Measurements from ENCODE around the gene TBC1D22A.

DNA sequence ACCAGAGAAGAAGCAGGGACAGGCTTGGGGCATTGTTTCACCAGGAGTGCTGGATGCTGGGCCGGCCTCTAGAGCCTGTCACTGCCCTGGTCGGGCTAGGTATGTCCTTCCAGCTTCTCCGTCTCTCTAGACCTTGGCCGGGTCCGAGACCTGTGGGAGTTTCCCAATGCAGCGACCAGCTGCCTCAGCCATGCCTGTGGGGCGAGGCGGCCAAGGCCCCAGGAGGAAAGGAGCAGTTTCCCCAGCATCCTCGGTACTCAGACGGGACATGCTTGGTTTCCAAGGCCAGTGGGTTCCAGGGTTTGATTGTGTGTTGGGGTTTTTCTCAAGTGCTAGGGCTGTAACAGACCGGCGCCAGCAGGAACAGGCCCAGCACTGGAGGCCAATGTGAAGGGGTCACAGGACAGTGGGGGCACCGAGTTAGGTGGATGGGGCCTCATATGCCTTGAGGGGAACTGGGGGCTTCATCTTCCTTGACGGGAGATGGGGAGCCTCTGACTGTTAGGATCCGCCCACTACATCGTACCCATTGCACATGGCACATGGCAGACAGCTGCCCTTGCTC, 339.0 kb downstream of the TBC1D22A start:
- TF ChIP-seq CTCF (IDR thresholded peaks at IDR 0.05) (no peak), POLR2A (IDR thresholded peaks at IDR 0.05) (no peak)

All from heart left ventricle (tissue), 13 donors.